Retinal pigment epithelial cell (primary cell): ENCODE results near the gene KIF9.
"Not testable (repeated sequence)": the region's sequence is repeated elsewhere in the genome, so short reads cannot be mapped to it uniquely, and the experiment has no call there.

ENCODE experiments used
- DNase-seq: peaks from one replicate; pipeline ENCODE4 v3.0.0-alpha.2; 2010; ENCODE audit warnings: low read depth
- H3K4me3 ChIP-seq: 2 replicates; pipeline ENCODE4 v1.5.1; 2011; ENCODE audit warnings: mild to moderate bottlenecking, low read length, control low read depth, moderate library complexity
- TF ChIP-seq, protein P1 (sequence below): conservative IDR thresholded peaks from 2 replicates; pipeline ENCODE4 v1.5.1; 2011; ENCODE audit warnings: low read depth, low read length, control low read depth, inconsistent platforms

Gene KIF9

DNA sequence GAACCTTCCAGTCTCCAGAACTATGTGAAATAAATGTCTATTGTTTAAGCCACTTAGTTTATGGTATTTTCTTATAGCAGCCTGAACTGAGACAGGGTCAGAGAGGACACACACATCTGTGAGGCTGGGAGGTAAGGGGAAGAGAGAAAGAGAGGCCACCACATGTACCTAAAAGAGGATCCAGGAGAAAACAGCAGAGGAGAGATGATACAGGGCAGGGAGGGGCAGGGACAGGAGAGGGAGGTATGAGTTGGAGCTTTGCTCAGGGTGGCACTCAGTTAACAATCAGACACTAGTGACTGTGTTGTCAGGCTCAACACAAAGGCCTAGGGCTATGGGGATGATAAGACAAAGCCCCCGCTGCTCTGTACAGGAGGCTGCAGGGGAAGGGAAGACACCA, 17.6 kb downstream of the KIF9 start:
- TF ChIP-seq, protein P1, sequence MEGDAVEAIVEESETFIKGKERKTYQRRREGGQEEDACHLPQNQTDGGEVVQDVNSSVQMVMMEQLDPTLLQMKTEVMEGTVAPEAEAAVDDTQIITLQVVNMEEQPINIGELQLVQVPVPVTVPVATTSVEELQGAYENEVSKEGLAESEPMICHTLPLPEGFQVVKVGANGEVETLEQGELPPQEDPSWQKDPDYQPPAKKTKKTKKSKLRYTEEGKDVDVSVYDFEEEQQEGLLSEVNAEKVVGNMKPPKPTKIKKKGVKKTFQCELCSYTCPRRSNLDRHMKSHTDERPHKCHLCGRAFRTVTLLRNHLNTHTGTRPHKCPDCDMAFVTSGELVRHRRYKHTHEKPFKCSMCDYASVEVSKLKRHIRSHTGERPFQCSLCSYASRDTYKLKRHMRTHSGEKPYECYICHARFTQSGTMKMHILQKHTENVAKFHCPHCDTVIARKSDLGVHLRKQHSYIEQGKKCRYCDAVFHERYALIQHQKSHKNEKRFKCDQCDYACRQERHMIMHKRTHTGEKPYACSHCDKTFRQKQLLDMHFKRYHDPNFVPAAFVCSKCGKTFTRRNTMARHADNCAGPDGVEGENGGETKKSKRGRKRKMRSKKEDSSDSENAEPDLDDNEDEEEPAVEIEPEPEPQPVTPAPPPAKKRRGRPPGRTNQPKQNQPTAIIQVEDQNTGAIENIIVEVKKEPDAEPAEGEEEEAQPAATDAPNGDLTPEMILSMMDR, result no peak
- H3K4me3 ChIP-seq, result no peak overlapping the region
- DNase-seq, result no peak

GRCh38 chr3:47261301-47261700, 21.3 kb downstream of the KIF9 start:
- TF ChIP-seq, protein P1, result no peak
- no peak overlapping the region for H3K4me3 ChIP-seq
- DNase-seq, result no peak

DNA sequence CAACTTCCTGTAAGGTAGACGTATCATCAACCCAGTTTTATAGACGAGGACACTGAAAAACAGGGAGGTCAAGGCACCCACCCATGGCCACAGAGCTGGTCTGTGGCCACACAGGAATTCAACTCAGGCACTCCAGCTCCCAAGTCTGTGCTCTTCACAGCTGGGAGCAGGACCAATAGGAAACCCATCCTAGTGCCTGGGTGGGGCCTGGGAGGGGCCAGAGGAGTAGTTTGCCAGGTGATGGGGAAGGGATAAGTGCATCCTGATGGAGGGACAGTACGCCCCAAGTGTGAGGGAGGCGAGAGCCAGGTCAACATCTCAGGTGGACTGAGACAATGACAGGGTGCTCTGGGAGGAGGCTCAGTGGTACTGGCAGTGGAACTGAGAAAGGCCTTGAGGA, 22.0 kb downstream of the KIF9 start:
- no peak overlapping the region for H3K4me3 ChIP-seq
- TF ChIP-seq, protein P1, result no peak
- no peak for DNase-seq

DNA sequence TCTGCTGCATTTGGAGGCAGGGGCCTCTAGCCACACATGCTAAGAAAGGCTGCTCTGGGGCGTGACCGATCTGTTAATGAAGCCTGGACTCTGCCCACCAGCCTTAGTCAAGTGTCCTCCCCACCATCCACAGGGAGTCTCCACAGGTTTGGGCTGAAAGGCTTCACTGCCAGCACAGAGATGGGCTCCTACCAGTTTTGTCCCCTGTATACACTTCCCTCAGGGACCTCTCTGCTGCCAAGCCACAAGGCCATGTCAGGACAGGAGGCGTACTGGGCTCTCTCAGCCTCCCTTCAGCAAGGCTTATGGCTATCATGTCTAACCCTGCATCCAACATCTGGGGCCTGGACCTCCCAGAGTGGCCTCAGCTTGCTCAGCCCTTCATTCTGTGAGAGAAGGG, 23.5 kb downstream of the KIF9 start:
- H3K4me3 ChIP-seq, result no peak overlapping the region
- no peak for DNase-seq
- TF ChIP-seq, protein P1, result no peak

GRCh38 chr3:47256331-47256730, 26.3 kb downstream of the KIF9 start:
- not testable (repeated sequence) for DNase-seq

GRCh38 chr3:47251689-47252088, 30.9 kb downstream of the KIF9 start:
- no peak overlapping the region for H3K4me3 ChIP-seq
- DNase-seq, result no peak
- TF ChIP-seq, protein P1, result no peak

More at GRCh38 chr3:47256331-47256730, 26.3 kb downstream of the KIF9 start:
- not testable (repeated sequence) for H3K4me3 ChIP-seq

DNA sequence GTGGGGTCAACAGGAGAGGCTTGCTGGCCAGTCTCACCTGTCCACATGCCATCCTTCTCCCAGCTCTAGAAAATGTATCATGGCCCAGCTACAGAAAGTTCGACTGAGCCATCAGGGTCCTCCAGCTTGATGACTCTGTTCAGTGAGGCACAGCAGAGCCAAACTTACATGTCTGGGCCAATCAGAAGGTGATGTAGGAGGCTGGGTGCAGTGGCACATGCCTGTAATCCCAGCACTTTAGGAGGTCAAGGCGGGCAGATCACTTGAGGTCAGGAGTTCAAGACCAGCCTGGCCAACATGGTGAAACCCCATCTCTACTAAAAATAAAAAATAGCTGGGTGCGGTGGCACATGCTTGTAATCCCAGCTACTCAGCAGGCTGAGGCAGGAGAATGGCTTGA, 31.5 kb downstream of the KIF9 start:
- H3K4me3 ChIP-seq, DNase-seq: not testable (repeated sequence)

DNA sequence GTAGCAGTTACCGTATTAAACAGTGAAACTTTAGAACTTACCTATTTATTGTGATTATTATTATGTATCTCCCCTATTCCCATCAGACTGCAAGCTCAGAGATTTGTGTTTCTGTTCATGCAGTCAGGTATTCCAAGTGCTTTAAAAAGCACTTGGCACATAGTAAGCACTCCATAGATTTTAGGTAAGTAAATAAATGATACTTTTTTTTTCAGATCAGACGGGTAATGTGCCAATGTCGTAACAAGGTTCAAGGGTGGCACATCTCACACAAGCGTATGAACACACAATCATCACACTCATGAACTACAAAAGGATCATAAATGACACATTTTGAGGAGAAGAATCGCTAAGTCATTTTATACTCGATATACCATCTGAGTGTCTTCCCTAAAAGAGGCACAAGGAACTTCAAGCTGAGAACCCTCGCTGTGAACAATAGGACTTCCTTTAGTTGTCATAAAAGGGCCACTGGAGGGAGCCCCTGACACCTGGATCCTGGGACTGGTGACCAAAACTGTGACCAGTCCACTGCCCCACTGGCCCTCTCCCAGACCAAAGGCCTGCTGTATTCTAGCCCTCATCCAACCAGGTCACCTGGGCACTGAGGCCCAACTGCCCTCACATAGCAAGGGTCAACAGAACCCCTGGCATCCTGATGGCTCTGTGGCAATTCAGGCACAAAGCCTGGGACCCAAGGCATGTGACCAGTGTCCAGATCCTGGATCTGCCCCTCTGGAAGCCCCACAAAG, 32.1 kb downstream of the KIF9 start:
- no peak overlapping the region for H3K4me3 ChIP-seq
- TF ChIP-seq, protein P1, result peak; percentile 32
- no peak for DNase-seq
